22Rv1 (cell line): ENCODE results near the gene NECAB3.

Source experiments
- H3K27ac ChIP-seq: fragments of 450-650 bp; 2 replicates; pipeline ENCODE4 v1.5.1; 2017
- ZFX ChIP-seq: fragments of 450-650 bp; IDR thresholded peaks from 2 replicates; pipeline ENCODE4 v1.6.1; 2017; ENCODE audit warnings: antibody characterized with exemption, borderline replicate concordance
- TF ChIP-seq, protein P1 (sequence below): fragments of 450-650 bp; IDR thresholded peaks from 2 replicates; pipeline ENCODE4 v1.5.1; 2017; ENCODE audit warnings: mild to moderate bottlenecking

NECAB3 gene

DNA sequence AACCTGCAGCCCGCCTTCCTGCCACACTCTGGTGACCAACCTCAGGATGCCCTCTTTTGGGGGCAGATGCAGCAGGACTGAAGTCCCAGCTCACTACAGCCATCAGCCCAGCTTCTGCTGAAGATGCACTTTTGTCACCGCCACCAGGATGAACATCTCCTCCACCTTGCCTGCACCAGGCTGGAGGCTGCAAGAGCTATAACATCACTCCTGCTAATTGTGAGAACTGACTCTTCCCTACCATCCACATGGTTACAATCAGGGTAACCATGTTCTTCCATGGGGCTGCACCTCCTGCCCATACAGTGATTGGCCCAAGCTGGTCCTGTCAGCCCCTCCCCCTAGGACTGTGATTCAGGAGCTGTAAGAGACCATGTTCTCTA lies 9.5 kb downstream of the NECAB3 start:
- peak overlapping the region; percentile 98 for H3K27ac ChIP-seq
- TF ChIP-seq, protein P1, sequence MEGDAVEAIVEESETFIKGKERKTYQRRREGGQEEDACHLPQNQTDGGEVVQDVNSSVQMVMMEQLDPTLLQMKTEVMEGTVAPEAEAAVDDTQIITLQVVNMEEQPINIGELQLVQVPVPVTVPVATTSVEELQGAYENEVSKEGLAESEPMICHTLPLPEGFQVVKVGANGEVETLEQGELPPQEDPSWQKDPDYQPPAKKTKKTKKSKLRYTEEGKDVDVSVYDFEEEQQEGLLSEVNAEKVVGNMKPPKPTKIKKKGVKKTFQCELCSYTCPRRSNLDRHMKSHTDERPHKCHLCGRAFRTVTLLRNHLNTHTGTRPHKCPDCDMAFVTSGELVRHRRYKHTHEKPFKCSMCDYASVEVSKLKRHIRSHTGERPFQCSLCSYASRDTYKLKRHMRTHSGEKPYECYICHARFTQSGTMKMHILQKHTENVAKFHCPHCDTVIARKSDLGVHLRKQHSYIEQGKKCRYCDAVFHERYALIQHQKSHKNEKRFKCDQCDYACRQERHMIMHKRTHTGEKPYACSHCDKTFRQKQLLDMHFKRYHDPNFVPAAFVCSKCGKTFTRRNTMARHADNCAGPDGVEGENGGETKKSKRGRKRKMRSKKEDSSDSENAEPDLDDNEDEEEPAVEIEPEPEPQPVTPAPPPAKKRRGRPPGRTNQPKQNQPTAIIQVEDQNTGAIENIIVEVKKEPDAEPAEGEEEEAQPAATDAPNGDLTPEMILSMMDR: no peak
- TF ChIP-seq ZFX: no peak

DNA sequence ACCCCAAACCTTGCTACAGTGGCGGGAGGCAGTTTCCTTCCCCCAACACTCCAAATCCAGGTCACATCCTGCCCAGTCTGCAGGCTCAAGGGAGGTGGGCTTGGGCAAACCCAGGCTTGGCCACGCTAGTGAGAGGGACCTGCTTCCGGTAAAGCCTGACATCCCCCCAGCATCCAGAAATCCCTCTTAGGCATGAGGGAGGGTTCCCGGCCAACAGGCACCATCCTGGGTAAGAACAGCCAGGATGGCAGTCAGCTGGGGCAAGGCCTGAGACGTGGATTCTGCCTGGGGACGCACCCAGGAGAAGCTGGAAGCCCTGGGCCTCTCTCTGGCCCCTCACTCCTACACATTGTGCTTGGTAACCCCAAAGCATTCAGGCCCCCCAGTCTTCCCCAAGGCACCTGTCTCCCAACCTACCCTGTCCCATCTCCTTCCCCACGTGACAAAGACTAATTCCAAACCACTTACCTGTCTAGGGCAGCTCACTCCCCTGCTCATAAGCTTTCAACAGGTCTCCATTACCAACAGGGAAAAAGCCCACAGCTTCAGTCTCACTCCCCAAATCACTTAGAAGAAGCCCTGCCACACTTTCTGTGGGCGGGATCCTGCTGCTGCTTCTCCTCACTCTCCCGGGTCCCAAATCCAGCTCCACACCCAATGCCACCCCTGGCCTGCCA lies 10.0 kb downstream of the NECAB3 start:
- TF ChIP-seq, protein P1: no peak
- TF ChIP-seq ZFX: no peak
- peak overlapping the region; percentile 98 for H3K27ac ChIP-seq

DNA sequence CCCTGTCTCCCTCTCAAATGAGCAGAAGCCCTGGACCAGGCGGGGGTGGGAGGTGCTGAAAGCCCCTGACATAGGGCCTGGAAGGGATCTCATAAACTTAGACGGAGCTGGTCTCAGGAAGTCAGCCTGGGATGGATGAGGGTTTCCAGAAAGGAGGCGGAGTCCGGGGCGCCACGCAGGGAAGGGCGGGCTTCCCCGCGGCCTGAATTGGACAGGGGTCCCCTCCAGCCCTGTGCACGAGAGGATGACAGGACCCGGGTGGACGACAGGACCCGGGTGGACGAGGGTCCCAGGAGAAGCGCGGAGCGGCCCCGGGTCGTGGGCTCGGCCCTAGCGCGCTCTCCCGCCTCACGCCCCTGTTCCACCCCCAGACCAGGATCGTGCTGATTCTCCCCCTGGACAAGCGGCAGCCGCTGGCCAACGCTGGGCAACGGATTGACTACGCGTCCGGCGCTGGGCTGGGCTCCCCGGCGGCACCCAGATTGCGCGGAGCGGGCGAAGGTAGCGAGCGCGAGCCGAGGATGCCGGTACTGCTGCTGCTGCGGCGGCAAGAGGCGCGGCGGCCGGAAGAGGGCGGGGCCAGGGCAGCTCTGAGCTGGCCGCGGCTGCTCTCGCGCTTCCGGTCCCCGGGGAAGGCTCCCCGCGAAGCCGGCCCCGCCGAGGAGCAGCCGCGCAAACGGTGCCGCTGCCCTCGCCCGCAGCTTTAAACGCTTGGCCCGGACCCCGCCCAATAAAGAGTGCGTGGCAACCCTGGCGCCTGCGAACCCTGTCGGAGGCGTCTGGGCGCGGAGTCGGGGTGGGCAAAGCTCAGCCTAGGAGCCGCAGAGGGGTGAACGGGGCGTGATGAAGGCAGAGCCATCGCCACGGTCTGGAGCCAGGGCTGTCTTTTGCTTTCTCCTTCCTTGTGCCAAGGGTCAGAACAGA lies 10.8 kb downstream of the NECAB3 start:
- no peak for TF ChIP-seq ZFX
- TF ChIP-seq, protein P1: no peak
- H3K27ac ChIP-seq: peak overlapping the region; percentile 98

GRCh38 chr20:33662172-33662571 lies 12.1 kb downstream of the NECAB3 start, which contains the start of gene C20orf144:
C20orf144 (plus strand) TSS chr20:33662327; CDS start chr20:33662346, 19 bp downstream.
- TF ChIP-seq, protein P1: no peak
- no peak for TF ChIP-seq ZFX
- peak within 1 kb of the TSS; percentile 98 for H3K27ac ChIP-seq

DNA sequence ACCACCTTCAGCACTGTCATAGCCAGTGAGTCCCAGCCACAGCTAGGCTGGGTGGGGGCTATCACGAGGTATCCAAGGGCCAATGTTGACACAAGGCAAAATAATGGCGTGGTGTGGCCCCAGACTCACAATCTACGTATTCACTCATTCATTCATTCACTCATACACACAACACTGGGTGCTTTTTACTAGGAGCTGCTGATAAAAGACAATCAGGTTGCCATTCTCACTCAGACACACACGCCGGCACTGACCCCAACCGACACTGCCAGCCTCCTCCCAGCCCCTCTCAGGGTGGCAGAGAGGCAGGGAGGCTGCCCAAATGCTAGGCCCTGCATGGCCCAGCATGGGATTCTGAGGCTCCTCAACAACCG lies 13.6 kb downstream of the NECAB3 start:
- TF ChIP-seq, protein P1: no peak
- no peak for TF ChIP-seq ZFX
- H3K27ac ChIP-seq: no peak overlapping the region

DNA sequence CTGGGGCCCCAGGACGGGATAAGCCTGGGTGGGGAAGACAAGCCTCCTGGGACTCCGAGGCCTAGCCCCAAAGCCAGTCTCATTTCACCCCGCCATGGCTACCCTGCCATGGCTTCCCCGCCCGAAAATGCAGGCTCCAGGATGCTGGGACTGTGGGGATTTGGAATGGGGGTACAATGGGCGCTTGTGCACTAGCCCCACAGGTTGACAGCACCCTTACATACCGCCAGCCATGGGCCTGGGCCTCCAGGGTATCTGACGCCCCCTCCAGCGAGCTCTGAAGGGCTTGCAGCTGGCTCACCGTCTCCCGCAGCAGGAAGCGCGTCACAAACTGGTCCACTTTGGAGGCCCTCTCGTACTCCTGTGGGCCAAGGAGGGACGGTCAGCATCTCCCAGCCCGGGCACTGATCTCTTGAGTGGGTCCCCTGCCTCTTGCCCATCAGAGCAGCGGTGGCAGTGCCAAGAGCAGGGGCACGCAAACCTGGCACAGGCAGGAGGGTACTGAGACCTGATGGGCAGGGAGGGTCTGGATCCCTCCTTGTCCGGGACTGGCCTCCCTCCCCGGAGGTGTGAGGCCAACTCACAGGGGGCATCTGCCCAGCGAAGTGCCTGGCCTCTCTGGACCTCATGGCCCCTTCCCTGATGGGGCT lies 14.1 kb downstream of the NECAB3 start:
- no peak overlapping the region for H3K27ac ChIP-seq
- TF ChIP-seq, protein P1: no peak
- no peak for TF ChIP-seq ZFX
